Adrenal gland (tissue), 12 donors: ENCODE measurements around the gene PRPF19. TPM values are rescaled to one million over a fixed set of nuclear protein-coding genes. Genes with fewer than 3 reads are reported as not detected.

Source experiments
- DNase-seq, 7 donors: peaks; one replicate each; pipeline ENCODE4 v3.0.0-alpha.2; 2019 to 2020
- H3K27ac ChIP-seq, 5 donors: fragments of 200-600 bp; sonication (generic) in 4 of 5; 1 replicate in 3 of 5; 2 replicates in 2 of 5; pipeline versions ENCODE4 v1.5.1 to v1.8.0; 2016 to 2020; ENCODE audit warnings: mild to moderate bottlenecking in 1 of 5
- H3K27me3 ChIP-seq: fragments of 200-600 bp; 2 replicates; pipeline ENCODE4 v1.8.0; 2021
- H3K36me3 ChIP-seq, 2 donors: fragments of 200-600 bp; replicated peaks in 1 of 2; 1 replicate in 1 of 2; 2 replicates in 1 of 2; pipeline versions ENCODE4 v1.5.1 to v1.8.0; 2018 to 2022
- H3K4me1 ChIP-seq, 2 donors: fragments of 200-600 bp; replicated peaks in 1 of 2; 1 replicate in 1 of 2; 2 replicates in 1 of 2; pipeline versions ENCODE4 v1.5.1 to v1.8.0; 2018 to 2021
- H3K4me3 ChIP-seq, 4 donors: fragments of 200-600 bp; sonication (generic) in 3 of 4; one replicate each; pipeline ENCODE4 v1.5.1; 2016 to 2018
- H3K9me3 ChIP-seq, 3 donors: fragments of 200-600 bp; sonication (generic) in 1 of 3; replicated peaks in 1 of 3; 1 replicate in 2 of 3; 2 replicates in 1 of 3; pipeline versions ENCODE4 v1.5.1 to v1.8.0; 2016 to 2021
- POLR2A ChIP-seq, 2 donors: fragments of 450-650 bp; IDR thresholded peaks; one replicate each; pipeline ENCODE4 v1.6.1; 2017; ENCODE audit warnings: antibody characterized with exemption in 2 of 2, mild to moderate bottlenecking in 2 of 2, moderate library complexity in 1 of 2
- WGBS, 4 donors: extraction: QIAGEN DNeasy Blood & Tissue Kit in 2 of 4; methylation state at CpG; one replicate each; pipeline versions ENCODE4 v1.1.5 to v1.1.7; 2013 to 2017; 5-methylcytosine and 5-hydroxymethylcytosine counted together
- intact Hi-C, 2 donors: fragments of 100-400 bp; cut with DNase I; formaldehyde crosslinking; loops; one replicate each; pipeline versions ENCODE4 v1.14.1 to v1.15.0; 2022 to 2023
- polyA plus RNA-seq, 3 donors: library from polyadenylated mRNA; stranded (reverse); fragments of 200-250 nt in 2 of 3; fragments of 350-450 nt in 1 of 3; fragmentation: Illumina TruSeq in 1 of 3; extraction: RNeasy Lipid Tissue Mini Kit (QIAGEN cat#74804) in 1 of 3; gene quantifications; one replicate each; pipeline ENCODE4 v1.2.3, GENCODE V29; 2013 to 2014
- total RNA-seq, 9 donors: library from RNA; depleted of rRNA in 4 of 9; stranded (reverse); fragments of >200 nt in 4 of 9; fragments of 120-200 nt in 1 of 9; fragmentation: NEBNext Ultra II Directional in 1 of 9; extraction: Animal tissue kit (Norgen Biotek cat#: 25700) in 1 of 9; gene quantifications; one replicate each; pipeline versions ENCODE4 v1.1.0 to v1.2.4, GENCODE V29; 2013 to 2023
- TF ChIP-seq, protein P1 (sequence below), 6 experiments: fragments of 450-650 bp in 4 of 6; fragments of 200-600 bp in 2 of 6; sonication (generic) in 1 of 6; IDR thresholded peaks; 1 replicate in 5 of 6; 2 replicates in 1 of 6; pipeline versions ENCODE4 v1.5.1 to v1.8.0; 2016 to 2021; ENCODE audit warnings: antibody characterized with exemption in 6 of 6, mild to moderate bottlenecking in 2 of 6, moderate library complexity in 1 of 6
- donor health status: healthy with polysubstance abuse.
- donor health status: Bipolar disorder and iron deficiency.
- donor health status: DM: yes; HTN: yes; CAD: no.
- donor health status: DM: no; HTN: no; CAD: no.
- donor health status: DM: no; HTN: no; CAD: no.
- donor health status: DM: yes; HTN: yes; CAD: no.

Gene PRPF19
- total and polyA plus RNA-seq, 12 donors: 45.5 to 129 (median 100.0) TPM

DNA sequence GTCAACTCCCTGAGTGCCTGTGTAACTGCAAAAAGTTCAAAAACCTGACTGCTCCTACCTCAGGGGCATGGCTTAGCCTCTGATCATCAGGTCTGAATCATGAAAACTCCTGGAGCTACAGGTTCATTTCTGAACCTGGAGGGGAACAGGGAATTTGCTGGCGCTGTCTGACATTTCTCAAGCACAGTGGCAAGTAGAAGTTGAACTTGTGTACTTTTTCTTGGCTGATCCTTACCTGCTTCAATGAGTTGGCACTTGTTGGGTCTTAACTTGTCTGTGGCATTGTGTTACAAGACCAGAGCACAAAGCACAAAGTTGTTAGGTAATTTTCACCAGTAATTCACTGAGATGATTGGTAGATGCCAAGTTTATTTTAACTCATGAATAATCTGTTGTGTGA is 10.9 kb upstream of the PRPF19 start:
- Histone ChIP-seq H3K4me1 (peaks cover 22 to 54% of the 10 kb centered on the region in 2 donors), H3K36me3 (peaks cover 0 to 26% of the 10 kb centered on the region in 2 donors)
- WGBS, 4 donors: 96 to 100% (median 100%) methylated on average over 1 of the region's 1 CpG

DNA sequence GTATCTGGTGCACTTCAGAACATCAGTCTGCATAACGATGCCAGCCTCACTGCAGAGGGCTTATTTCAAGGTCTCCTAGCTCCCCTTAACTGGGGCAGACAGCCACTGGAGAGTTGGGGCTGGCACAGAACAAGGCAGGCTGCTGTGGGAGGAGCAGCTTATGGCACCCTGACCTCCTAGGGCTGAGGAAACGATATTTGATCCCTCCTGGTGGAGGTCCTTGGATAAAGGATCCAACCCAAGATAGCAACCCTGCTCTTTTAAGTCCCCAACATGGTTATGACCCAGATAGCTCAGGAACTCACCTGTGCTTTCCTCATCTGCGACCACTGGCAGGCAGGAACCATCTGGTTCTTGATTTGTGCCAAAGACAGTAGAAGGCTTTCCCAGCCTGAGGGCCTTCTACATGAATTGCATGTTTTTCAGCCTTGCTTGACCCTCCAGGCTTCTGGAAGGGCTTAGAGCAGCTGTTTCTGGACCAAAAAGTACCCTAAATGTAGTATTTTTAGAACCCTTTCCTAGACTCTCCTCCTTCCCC is 10.4 kb upstream of the PRPF19 start:
- Histone ChIP-seq H3K9me3 (no peaks in the 10 kb centered on the region), H3K36me3 (peaks cover 0 to 20% of the 10 kb centered on the region in 2 donors), H3K4me1 (peaks cover 22 to 54% of the 10 kb centered on the region in 2 donors), H3K4me3 (no peak overlapping the region), H3K27ac (peak overlapping the region in 1 of 5 donors; percentile 32), H3K27me3 (no peaks in the 10 kb centered on the region)
- WGBS, 4 donors: 54 to 63% (median 57%) methylated on average over 2 to 3 of the region's 3 CpGs
- no peak for DNase-seq
- TF ChIP-seq POLR2A (IDR thresholded peaks at IDR 0.05): no peak
- TF ChIP-seq, protein P1, sequence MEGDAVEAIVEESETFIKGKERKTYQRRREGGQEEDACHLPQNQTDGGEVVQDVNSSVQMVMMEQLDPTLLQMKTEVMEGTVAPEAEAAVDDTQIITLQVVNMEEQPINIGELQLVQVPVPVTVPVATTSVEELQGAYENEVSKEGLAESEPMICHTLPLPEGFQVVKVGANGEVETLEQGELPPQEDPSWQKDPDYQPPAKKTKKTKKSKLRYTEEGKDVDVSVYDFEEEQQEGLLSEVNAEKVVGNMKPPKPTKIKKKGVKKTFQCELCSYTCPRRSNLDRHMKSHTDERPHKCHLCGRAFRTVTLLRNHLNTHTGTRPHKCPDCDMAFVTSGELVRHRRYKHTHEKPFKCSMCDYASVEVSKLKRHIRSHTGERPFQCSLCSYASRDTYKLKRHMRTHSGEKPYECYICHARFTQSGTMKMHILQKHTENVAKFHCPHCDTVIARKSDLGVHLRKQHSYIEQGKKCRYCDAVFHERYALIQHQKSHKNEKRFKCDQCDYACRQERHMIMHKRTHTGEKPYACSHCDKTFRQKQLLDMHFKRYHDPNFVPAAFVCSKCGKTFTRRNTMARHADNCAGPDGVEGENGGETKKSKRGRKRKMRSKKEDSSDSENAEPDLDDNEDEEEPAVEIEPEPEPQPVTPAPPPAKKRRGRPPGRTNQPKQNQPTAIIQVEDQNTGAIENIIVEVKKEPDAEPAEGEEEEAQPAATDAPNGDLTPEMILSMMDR (IDR thresholded peaks at IDR 0.05): no peak
- intact Hi-C loops: no loop called here

More for the DNA sequence above, 10.9 kb upstream of the PRPF19 start:
- intact Hi-C loops: no loop called here
- no peaks in the 10 kb centered on the region for H3K27me3 ChIP-seq
- H3K4me3 ChIP-seq: no peak overlapping the region
- TF ChIP-seq, protein P1 (IDR thresholded peaks at IDR 0.05): no peak
- TF ChIP-seq POLR2A (IDR thresholded peaks at IDR 0.05): no peak
- no peaks in the 10 kb centered on the region for H3K9me3 ChIP-seq
- H3K27ac ChIP-seq: no peak overlapping the region
- DNase-seq: no peak

DNA sequence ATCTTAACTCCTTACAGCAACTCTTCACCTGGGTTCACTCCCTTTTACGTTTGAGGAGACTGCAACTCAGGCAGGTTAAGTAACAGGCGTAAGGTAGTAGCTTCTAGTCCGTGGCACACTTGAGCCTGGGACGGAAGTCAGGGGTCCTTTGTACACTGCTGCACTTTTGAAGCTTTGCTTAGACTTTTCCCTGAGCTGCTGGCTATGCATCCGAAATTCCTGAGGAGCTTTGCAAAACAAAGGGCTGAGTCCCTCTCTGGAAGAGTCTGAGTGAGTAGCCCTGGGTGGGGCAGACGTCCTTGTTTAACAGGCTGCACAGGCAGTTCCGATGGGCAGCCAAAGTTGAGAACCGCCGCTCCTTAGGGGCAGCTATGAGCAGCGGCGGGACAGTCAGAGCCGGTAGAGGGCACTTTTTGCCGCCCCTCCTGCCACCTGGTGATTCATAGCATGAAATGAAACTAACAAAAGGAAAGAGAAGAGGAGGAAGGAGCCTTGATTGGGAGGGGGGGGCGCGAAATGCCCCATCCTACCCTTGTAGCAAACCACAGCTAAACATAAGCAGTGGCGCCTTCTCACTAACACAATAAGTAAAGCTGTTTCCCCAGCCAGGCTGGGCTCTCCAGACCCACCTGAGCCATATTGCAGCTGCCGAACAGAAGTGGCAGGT is 9.0 kb upstream of the PRPF19 start:
- Histone ChIP-seq H3K4me1 (peaks cover 22 to 54% of the 10 kb centered on the region in 2 donors), H3K9me3 (no peaks in the 10 kb centered on the region), H3K4me3 (peak overlapping the region in 1 of 4 donors; percentile 67), H3K27ac (peak overlapping the region; percentile 1 to 96 (median 64)), H3K36me3 (peaks cover 0 to 7% of the 10 kb centered on the region in 2 donors), H3K27me3 (no peaks in the 10 kb centered on the region)
- TF ChIP-seq, protein P1 (IDR thresholded peaks at IDR 0.05): peak in 2 of 6 experiments; percentile 6 to 22
- TF ChIP-seq POLR2A (IDR thresholded peaks at IDR 0.05): peak in 1 of 2 donors; percentile 57
- DNase-seq: peak; percentile 66 to 84 (median 74)
- intact Hi-C loops: no loop called here
- WGBS, 4 donors: 4 to 7% (median 7%) methylated on average over 15 to 17 of the region's 17 CpGs

GRCh38 chr11:60914633-60915247 is 8.4 kb upstream of the PRPF19 start:
- WGBS, 4 donors: 0 to 1% (median 1%) methylated on average over 15 to 31 of the region's 31 CpGs
- intact Hi-C loops: no loop called here
- Histone ChIP-seq H3K36me3 (peaks cover 0 to under 1% of the 10 kb centered on the region in 2 donors), H3K4me3 (peak overlapping the region in 3 of 4 donors; percentile 35 to 67 (median 58)), H3K27me3 (no peaks in the 10 kb centered on the region), H3K4me1 (peaks cover 22 to 49% of the 10 kb centered on the region in 2 donors), H3K27ac (peak overlapping the region; percentile 18 to 96 (median 73)), H3K9me3 (no peaks in the 10 kb centered on the region)
- TF ChIP-seq POLR2A (IDR thresholded peaks at IDR 0.05): no peak
- TF ChIP-seq, protein P1 (IDR thresholded peaks at IDR 0.05): no peak
- DNase-seq: peak in 4 of 7 donors; percentile 38 to 43 (median 40)
